CD4-positive, alpha-beta T cell treated with Interleukin-6 at 100 ng/mL for 8 hours (primary cell): Measurements from ENCODE around the gene TMEM134.
"Not testable (repeated sequence)": the region's sequence is repeated elsewhere in the genome, so short reads cannot be mapped to it uniquely, and the experiment has no call there.

Experiments
- DNase-seq: peaks from one replicate; pipeline ENCODE4 v3.0.0-alpha.2; 2020; ENCODE audit warnings: mixed read lengths, low spot score

TMEM134 gene, protein sequence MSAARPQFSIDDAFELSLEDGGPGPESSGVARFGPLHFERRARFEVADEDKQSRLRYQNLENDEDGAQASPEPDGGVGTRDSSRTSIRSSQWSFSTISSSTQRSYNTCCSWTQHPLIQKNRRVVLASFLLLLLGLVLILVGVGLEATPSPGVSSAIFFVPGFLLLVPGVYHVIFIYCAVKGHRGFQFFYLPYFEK

DNA sequence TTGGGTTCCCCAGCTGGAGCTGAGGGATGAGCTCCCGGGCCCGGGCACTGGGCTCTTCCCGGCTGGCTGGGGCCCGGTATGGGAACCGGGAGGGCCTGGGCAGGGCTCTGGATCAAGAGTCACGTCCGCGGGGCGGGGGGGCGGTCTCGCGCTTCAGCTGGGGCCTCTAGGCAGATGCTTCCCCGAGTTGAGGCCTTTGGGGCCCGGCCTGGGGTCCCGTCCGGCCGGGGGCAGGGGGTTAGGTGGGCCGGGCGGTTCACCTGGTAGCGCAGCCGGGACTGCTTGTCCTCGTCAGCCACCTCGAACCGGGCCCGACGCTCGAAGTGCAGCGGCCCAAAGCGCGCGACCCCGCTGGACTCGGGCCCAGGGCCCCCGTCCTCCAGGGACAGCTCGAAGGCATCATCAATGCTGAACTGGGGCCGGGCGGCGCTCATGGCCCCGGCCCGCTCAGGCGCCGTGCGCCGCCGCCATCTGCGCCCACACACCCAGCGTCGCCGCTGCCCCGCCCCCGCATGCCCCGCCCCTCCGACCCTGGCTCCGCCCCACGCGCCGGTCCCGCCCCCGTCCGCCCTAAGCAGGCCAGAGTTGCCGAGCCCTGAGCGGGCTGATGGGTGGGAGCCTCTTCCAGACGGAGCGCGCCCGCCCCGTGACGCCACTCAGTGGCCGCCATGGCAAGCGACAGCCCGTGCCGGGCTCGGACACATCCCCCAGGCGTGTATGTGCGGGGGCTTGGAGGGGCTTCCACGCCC is at the start of gene TMEM134:
TMEM134 (minus strand) TSS at position 493 of the 749 bp plus-strand sequence; CDS start at position 434, 59 bp downstream.
- peak; percentile 92 for DNase-seq

DNA sequence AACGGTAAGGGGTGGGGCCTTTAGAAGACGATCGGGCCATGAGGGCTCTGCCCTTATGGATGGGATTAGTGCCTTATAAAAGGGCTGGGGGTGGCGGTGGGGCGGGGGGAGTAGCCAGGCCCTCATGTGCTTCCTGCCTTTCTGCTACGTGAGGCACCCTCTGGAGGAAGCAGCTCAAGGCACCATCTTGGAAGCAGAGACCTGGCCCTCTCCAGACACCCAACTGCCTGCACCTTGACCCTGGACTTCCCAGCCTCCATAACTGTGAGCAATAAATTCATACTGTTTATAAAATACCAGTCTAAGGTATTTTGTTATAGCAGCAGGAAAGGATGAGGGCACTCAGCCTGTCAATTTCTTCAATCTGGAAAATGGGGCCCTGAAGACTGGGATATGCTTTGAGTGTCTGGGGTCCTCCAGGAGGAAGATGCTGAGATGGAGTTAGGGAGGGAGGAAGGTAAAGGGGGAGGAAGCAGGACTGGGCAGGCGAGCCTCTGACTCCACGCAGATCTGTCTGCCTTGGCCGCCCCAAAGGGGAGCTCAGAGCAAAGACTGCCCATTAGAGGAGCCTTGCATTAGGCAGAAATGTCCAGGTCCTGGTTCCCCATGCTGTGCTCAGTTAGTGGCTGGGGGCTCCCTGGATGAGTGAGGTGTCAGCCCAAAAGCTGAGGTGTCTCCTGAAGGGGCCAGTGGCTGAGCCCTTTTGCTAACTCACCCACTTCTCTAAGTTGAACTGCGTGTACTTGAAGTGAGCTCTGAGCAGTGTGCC is 48.9 kb upstream of the TMEM134 start:
- DNase-seq: no peak

DNA sequence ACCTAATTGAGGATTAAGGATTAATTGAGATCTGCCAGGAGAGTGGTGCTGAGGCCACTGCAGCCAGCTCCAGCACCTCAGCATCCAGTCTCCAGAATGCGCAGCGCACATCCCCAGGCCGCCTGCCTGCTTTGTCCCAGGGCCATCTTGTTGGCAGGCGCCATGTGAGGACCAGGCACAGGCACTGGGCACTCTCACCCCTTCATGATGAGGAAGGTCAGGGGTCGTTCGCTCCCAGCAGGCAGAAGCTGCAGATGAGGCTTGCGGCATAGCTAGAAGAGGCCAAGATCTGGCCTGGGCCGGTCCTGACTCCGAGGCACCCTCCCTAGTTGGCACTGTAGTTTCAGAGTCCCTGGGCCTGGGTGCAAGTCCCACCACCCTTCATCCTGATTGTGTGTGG is 47.8 kb upstream of the TMEM134 start:
- no peak for DNase-seq

DNA sequence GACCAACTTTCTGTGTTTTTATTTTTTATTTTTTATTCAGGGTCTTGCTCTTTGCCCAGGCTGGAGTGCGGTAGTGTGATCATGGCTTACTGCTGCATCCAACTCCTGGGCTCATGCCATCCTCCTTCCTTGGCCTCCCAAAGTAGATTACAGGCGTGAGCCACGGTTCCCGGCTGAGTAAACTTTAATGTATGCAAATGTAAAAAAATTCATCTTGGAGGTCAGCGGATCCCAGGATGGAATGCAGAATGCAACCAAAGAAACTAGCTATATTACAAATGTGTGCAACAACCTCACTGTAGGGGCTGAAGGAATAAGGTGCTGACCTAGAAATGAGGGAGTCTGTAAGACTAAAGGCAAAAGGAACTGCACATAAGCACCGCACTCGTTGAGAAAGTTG is 45.1 kb upstream of the TMEM134 start:
- DNase-seq: no peak

DNA sequence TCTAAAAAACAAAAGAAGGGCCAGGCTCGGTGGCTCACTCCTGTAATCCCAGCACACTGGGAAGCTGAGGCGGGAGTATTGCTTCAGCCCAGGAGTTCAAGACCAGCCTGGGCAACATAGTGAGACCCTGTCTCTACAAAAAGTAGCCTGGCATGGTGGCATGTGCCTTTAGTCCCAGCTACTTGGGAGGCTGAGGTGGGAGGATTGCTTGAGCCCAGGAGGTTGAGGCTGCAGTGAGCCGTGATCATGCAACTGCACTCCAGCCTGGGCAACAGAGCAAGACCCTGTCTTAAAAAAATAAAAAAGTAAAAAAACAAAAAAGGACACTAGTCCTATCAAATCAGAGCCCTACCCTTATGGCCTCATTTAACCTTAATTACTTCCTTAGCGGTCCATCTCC is 42.5 kb upstream of the TMEM134 start:
- not testable (repeated sequence) for DNase-seq

DNA sequence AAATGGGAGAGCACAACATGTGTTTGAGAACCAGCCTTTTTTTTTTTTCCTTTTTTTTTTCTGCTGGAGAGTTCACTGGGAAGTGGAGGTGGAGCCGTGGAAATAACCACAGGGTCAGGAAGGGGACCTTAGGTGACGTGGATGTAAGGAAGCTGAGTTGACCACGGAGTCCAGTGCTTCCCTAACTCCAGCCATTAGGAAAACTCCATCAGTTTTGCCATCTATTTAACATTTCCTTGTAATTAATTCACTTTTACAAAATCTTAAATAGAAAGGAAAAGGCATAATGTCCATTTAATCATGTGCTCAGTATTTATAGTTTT is 40.9 kb upstream of the TMEM134 start:
- DNase-seq: no peak

DNA sequence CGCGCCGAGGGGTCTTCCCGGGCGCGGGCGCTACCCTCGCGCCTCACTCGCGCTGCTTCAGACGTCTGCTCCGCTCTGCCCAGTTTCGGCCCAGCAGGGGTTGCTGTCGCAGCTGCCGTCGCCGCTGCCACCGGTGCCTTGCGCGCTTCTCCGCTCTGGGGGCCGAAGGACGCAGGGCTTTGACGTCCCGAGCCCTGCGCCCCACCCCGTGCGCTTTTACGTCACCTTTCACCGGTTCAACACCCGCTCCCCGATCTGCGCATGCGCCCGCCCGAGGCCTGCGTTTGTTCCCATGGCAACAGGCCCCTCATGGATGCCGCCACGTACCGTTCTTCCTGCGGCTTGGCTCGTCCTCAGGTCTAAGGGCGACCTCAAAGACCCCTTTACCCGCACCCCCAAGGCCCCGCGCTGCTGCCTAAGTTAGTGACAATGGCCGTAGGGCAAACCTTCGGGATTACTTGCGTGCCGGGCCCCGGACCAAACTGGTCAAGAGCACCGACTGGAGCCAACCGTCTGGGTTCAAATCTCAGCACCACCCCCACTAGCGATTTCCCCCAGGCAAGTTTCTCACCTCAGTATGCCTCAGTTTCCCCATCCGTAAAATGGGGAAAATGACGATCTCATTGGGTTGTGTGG is 39.6 kb upstream of the TMEM134 start:
- peak; percentile 98 for DNase-seq

DNA sequence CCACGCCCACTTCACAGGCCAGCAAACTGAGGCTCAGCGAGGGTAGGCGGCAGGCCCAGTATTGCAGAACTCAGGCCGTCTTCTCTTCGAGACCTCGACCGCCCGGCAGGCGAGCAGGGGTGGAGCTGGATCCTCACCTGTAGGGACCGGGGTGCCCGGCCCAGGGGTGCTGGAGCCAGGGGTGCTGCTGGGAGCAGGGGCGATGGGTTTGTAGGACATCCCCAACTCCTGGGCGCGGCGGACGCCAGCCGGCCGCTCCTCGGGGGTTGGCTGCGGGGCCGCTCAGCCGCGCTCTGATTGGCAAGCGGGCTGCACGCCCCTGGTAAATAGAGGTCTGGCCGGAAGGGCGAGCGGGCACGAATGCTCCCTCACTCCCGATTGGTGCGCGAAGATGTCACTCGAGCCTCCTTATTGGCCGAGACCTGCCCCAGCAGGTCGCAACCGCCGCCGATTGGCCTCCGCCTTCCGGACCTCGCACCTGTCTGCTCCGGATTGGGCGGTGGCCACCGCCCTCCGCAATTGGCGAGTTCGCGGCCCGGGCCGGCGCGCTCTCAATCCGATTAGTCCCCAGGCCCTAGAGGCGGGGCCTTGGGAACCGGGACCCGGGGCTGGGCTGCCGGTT is 38.9 kb upstream of the TMEM134 start, which contains the start of gene CDK2AP2:
CDK2AP2 (minus strand) TSS at position 299 of the 622 bp plus-strand sequence; CDS start at position 219, 80 bp downstream.
- DNase-seq: peak; percentile 99

DNA sequence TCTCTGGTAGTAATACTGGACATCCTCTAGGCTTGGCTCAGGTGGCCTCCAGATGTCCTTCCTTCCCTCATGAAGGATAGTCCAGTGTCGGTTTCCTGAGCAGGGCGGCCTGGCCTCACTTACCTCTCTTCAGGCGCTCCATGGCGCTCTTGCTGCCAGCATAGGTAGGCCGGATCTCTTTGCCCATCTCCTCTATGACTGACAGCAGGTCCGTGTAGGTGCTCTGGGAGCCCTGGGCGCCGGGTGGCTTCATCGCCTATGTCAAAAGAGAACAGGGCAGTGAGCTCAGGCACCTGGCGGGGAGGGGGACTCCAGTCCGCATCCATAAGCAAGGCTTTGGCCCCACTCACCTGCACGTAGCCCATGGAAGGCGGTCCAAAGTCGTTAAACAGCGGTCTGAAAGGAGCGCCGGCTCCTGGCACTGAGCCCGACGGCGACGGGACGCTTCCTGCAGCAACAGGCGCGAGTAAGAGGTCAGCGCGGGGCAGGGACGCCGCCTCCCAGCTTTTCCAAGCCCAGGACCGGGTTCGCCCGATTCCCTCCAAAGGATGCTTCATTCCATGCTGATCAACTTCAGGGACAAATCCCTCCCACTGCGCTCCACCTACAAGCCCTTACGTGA is 38.3 kb upstream of the TMEM134 start:
- no peak for DNase-seq

DNA sequence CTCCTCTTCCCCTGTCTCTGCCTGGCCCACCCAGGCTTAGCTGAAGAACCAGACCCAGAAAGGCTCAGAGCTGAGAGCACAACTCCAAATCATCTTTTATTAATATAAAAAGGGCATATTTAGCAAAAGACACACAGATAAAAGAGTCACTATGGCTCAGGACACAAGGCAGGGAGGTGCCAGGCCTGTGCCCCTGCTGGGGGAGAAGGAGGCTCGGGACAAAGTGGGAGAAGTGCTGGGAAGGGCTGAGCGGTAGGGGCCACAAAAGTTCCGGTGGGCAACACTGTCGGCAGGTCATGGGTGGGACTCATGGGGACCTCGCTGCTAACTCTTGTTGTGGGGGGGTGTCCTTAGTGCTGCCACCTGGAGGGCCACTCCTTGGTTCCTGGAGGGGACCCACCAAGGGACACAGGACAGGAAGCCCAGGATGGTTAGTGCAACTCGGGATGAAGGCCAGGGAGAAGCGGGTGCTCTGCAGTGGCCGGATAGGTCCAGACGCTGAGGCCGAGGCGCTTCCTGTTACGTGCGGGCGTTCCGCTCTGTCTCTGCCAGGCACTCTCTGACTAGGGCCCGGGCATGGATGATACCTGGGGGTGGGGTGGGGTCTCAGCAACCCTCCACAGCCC is 37.5 kb upstream of the TMEM134 start:
- DNase-seq: no peak

DNA sequence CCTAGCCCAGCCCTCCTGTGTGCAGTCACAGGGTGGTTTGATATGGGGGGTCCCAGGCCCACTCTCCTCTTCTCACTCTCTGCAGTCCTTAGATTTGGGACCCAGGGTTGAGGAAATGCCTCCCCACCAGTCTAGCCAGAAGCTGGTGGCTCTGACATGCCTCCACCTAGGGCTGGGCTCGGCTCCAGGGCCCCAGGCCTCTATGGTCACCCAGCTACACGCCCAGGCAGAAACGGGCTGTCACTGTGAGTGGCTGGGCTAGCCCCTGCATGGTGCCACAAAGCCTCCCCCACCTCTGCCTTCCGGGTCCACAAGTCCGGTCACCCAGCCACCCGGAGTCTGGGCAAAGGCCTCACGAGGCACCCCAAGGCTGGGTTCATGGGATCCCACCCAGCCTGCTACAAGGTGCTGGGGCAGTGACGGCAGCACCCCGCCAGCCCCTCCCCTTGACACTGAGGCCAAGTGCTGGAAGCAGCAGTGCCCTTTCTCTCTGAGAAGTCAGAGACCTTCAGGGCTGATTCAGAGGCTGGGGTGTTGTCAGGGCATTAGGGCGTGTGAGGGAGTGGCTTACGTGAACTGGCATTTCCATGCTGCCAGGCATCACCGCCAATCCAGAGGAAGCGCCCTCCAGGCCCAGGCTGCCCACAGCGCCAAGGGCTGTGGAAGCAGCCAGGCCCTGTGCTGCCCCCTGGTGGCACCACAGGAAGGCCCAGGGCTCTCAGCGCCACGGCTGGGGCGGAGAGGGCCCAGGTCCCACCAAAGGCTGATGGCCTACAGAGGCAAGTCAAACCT is 36.8 kb upstream of the TMEM134 start:
- DNase-seq: peak; percentile 88

DNA sequence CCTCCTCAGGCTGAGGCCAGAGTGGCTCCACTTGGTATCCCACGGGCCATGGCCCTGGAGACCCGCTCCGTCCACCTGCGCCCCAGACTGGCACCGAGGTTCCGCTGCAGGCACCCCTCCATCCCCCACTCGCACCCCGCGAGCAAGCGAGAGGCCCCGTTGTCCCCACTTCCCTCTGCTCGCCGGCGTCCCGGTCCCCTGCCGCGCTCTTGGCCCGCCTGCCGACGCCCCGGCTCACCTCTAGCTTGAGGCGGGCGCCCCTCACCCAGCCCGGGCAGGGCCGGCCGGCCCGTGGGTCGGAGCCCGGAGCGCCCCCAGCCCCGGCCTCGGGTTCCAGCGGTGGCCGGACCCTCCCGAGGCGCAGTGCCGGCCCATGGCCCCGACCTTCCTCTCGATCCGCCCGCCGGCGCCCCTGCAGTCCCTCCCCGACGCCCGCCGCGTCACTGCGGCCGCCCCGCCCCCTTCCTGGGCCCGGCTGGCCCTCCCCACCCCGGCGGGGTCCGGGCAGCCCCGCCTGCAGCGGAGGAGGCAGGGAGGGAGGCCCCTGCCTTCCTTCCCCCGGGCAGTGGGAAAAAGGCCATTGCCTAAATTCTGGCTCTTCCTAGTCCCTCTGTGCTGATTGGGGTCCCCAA is 36.0 kb upstream of the TMEM134 start, which contains the start of gene PITPNM1:
PITPNM1 (minus strand) TSS at position 414 of the 632 bp plus-strand sequence. CDS start 1,183 bp downstream, outside the sequence.
- DNase-seq: peak; percentile 72

DNA sequence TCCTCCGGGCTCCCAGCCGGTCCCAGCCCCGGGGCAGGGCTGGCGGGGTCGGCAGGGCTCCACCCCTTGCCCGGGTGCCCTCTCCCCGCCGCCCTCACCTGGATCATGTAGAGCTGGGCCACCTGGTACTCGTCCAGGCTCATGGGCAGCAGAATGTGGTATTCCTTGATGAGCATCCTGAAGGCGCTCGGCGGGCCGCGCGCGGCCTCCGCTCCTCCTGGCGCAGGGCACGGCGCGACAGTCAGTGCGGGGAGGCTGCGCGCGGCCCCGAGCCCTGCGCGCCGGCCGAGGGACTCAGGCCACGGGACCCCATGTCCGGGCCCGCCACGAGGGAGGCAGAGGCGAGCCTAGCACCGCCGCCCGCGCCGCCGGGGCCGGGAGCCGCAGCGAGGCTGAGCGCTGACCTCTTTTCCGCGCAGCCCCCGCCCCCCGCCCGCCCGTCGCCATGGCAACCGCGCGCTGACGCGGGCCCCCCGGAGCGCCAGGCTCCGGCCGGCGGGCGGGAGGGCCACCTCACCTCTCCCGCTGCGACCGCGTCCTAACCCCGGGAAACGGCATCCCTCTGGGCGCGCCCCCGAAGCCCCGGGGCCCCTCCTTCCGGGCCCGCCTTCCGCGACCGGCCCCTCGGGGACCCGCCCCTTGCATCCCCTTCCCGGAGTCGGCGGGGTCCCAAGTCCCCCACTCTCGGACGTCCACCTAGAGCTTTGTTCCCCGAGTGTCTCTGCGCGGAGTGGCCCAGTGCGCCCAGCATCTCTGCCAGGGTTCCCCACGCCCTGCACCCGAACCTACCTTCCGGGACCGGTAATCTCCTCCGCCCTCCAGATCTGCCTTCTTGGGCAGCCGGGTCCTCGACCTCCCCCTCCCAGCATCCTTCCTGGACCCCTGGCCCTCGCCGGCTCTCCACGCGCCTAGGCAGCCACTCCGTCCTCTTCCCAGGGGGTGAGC is 35.2 kb upstream of the TMEM134 start:
- no peak for DNase-seq

DNA sequence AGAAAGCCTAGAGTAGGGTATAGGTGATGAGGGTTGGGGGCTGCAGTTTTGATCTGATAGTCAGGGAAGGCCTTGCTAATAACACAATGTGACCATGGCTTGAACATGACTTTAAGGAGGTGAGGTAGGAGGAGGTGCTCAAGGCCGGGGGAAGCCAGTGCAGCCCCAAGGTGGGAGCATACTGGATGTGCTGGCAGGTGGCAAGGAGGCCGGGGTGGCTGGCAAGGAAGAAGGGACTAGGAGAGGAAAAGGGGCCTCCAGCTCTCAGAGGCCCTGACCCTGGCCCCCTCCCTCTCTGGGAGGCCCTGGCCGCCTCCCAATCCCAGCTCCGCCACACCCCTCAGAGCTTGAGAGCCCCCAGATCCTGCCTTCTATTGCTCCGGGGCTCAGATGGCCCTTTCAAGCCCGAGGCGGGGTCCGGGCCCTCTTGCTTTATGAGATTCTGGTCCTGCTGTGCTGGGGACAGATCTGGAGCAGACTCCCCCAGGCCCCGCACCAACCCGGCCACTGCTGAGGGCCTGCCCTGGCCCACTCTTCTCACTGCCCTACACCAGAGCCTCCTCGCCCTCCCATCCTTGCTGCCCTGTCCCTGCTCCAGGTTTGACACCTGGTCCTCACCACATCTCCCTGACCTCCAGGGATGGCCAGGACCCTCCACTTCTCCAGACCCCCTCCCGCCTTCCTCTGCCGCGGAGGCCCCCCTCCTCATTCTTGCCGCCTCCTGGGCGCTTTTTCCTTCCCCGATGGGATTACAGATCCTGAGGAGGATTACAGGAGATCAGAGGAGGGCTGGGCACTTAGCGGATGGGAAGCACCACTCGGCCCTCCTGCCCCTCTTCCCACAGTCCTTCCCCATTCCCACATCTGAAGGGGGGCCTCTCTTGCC is 34.3 kb upstream of the TMEM134 start:
- no peak for DNase-seq

DNA sequence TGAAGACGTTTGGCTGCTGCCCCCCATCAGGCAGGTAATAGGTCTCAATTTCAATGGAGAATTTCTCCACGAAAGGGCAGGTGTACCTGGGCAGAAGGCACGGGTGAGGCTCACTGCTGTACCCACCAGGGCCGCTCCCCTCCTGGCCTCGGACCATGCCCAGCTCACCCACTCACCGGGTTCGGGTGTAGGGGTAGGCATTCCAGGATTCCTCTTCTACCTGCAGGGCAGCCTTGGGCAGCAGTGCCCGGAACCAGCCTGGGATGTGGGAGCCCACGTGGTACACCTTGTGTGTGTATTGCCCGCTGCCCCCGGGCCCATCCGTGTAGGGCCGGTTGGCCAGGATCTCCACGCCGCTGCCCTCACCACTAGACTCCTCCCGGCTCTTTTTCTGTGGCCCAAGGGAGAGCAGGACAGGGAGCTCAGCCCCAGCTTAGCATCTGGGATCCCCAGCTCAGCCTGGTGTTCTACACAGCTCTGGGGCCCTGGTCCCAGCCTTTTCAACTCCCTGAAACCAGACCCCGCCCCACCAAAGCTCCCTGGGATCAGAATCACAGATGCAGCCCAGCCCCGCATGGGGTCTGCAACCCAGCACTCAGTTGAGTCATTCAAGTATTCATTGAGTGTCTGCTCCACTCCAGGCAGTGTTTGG is 33.4 kb upstream of the TMEM134 start:
- no peak for DNase-seq

DNA sequence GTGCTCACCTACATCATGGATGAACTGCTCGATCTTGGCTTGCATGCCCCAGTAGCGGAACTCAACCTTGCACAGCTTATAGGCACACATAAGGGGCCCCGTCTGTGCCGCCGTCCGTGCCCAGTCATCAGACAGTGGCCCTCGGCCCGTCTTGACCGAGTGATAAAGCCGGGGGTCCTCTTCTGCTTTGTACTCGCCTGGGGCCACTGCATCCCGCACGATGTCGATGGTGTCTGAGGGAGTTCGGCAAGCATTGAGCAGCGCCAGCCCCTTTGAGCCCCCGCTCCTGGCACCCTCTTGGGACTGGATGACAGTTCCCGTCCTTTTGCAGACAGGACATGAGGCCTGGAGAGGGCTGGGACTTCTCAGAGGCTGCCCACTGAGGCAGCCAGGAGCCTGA is 32.8 kb upstream of the TMEM134 start:
- DNase-seq: no peak
